ENCODE data around the gene HSD17B8.
A peak's percentile ranks its signal among the peaks of the same experiment; 100 is the strongest.

HSD17B8 gene

GRCh38 chr6:33195304-33196165, 8.9 kb upstream of the HSD17B8 start:
- DNase-seq = no peak
- Histone ChIP-seq H3K9me3 (no peaks in the 10 kb centered on the region), H3K27me3 (peaks cover 11% of the 10 kb centered on the region), H3K4me3 (ENCODE audit: low read depth, low read length) (no peak overlapping the region), H3K36me3 (peaks cover 21% of the 10 kb centered on the region), H3K4me1 (peaks cover 6% of the 10 kb centered on the region)
- TF ChIP-seq CTCF (IDR thresholded peaks at IDR 0.05; ENCODE audit: low read depth, low read length) = no peak

GRCh38 chr6:33197431-33198048, 6.9 kb upstream of the HSD17B8 start:
- peak; percentile 55 for DNase-seq
- TF ChIP-seq CTCF (IDR thresholded peaks at IDR 0.05; ENCODE audit: low read depth, low read length) = peak; percentile 86
- H3K27me3 ChIP-seq = peaks cover 6% of the 10 kb centered on the region; the same call in 1 of the 2 replicates
- H3K4me1 ChIP-seq = no peaks in the 10 kb centered on the region
- no peaks in the 10 kb centered on the region for H3K9me3 ChIP-seq
- no peak overlapping the region for H3K4me3 ChIP-seq (ENCODE audit: low read depth, low read length)
- H3K36me3 ChIP-seq = peaks cover 28% of the 10 kb centered on the region

- H3K36me3 ChIP-seq = peaks cover 36% of the 10 kb centered on the region
- no peak for DNase-seq
- H3K9me3 ChIP-seq = no peaks in the 10 kb centered on the region
- TF ChIP-seq CTCF (IDR thresholded peaks at IDR 0.05; ENCODE audit: low read depth, low read length) = no peak
- no peak overlapping the region for H3K4me3 ChIP-seq (ENCODE audit: low read depth, low read length)
- no peaks in the 10 kb centered on the region for H3K4me1 ChIP-seq
- no peaks in the 10 kb centered on the region for H3K27me3 ChIP-seq
Observed at GRCh38 chr6:33198159-33198852, 6.1 kb upstream of the HSD17B8 start.

- no peak for DNase-seq
- Histone ChIP-seq H3K27me3 (no peaks in the 10 kb centered on the region), H3K9me3 (no peaks in the 10 kb centered on the region), H3K4me1 (no peaks in the 10 kb centered on the region), H3K4me3 (ENCODE audit: low read depth, low read length) (peak overlapping the region; percentile 81), H3K36me3 (peaks cover 42% of the 10 kb centered on the region)
- TF ChIP-seq CTCF (IDR thresholded peaks at IDR 0.05; ENCODE audit: low read depth, low read length) = no peak
Observed at GRCh38 chr6:33198853-33199436, 5.5 kb upstream of the HSD17B8 start.

- no peak for DNase-seq
- peak overlapping the region; percentile 81 for H3K4me3 ChIP-seq (ENCODE audit: low read depth, low read length)
- H3K27me3 ChIP-seq = no peaks in the 10 kb centered on the region
- H3K9me3 ChIP-seq = no peaks in the 10 kb centered on the region
- TF ChIP-seq CTCF (IDR thresholded peaks at IDR 0.05; ENCODE audit: low read depth, low read length) = no peak
- peaks cover 40% of the 10 kb centered on the region for H3K36me3 ChIP-seq
- no peaks in the 10 kb centered on the region for H3K4me1 ChIP-seq
Observed at GRCh38 chr6:33199687-33200218, 4.7 kb upstream of the HSD17B8 start.
